A673 (cell line): ENCODE results near the gene SDHC.

ENCODE experiments used
- CTCF ChIP-seq: fragments of 300-800, 200-600 bp; sonication (generic); conservative IDR thresholded peaks from 2 replicates; pipeline ENCODE4 v1.5.1; 2017; ENCODE audit warnings: low read depth, mild to moderate bottlenecking, antibody characterized with exemption, low read length, moderate library complexity, mixed read lengths
- EZH2 ChIP-seq: fragments of 200-600 bp; sonication (generic); IDR thresholded peaks from 2 replicates; pipeline ENCODE4 v1.6.1; 2017; ENCODE audit warnings: borderline replicate concordance, low read depth, mild to moderate bottlenecking, mixed read lengths, antibody characterized with exemption, low read length; ENCODE audit not compliant: poor library complexity, severe bottlenecking

- TF ChIP-seq CTCF (no peak), EZH2 (no peak)
Measured at GRCh38 chr1:161333166-161333565, 19.0 kb downstream of the SDHC start.
